Measurements from ENCODE around the gene MATN3. TPM values are rescaled to one million over a fixed set of nuclear protein-coding genes. Genes with fewer than 3 reads are reported as not detected.
A peak's percentile ranks its signal among the peaks of the same experiment; 100 is the strongest.
"Not testable (repeated sequence)": the region's sequence is repeated elsewhere in the genome, so short reads cannot be mapped to it uniquely, and the experiment has no call there.

Gene MATN3
- total RNA-seq, 2 experiments from 2014 or later = not detected

GRCh38 chr2:20049637-20050036 is 37.2 kb upstream of the MATN3 start:
- H3K27ac ChIP-seq (ENCODE audit: low read depth, low read length, poor library complexity, severe bottlenecking) = peak overlapping the region; percentile 74
- H3K4me1 ChIP-seq (ENCODE audit: insufficient read depth, low read length, poor library complexity, severe bottlenecking) = peaks cover 27% of the 10 kb centered on the region
- peak; percentile 39 for DNase-seq (ENCODE audit: low spot score)
- peaks cover 13% of the 10 kb centered on the region; the same call in 1 of the 2 replicates for H3K36me3 ChIP-seq (ENCODE audit: insufficient read depth, low read length)
- POLR2A ChIA-PET = interaction anchor here (0.7 to 3.2 kb wide), 4 partner anchors 13 to 1464 kb away, joined by 3 to 32 read pairs (median 3); no protein-coding TSS in a partner anchor
- CTCF ChIA-PET (ENCODE audit: unreplicated experiment) = no interaction called here
- TF ChIP-seq CTCF (conservative IDR thresholded peaks at IDR 0.05; ENCODE audit: low read length) (no peak), EZH2phosphoT487 (IDR thresholded peaks at IDR 0.05; ENCODE audit: borderline replicate concordance, low read depth, low read length) (no peak)
- intact Hi-C loops (cut with micrococcal nuclease; ENCODE audit: unreplicated experiment) = loop anchor here (2.0 kb wide), 1 partner anchor 301 kb away; the partner anchor contains the start of gene PUM2
- H3K9me2 ChIP-seq (ENCODE audit: insufficient read depth, low read length) = no peaks in the 10 kb centered on the region
- peak overlapping the region; percentile 91 for H3K4me2 ChIP-seq (ENCODE audit: low read length)
- H3K79me2 ChIP-seq (ENCODE audit: insufficient read depth, low read depth, low read length) = peaks cover 64% of the 10 kb centered on the region
- H3K4me3 ChIP-seq (ENCODE audit: low read depth, low read length, poor library complexity, severe bottlenecking) = peak overlapping the region; percentile 89
- H4K20me1 ChIP-seq (ENCODE audit: insufficient read depth, low read length) = peaks cover 30% of the 10 kb centered on the region
- H2AFZ ChIP-seq (ENCODE audit: low read length) = peak overlapping the region; percentile 30; the same call in 1 of the 2 replicates
- H3K9me3 ChIP-seq (ENCODE audit: low read length) = no peaks in the 10 kb centered on the region
- TSS peak; percentile 58 for BruUV-seq (replicated peaks)

- Histone ChIP-seq H3K27ac (ENCODE audit: low read depth, low read length, poor library complexity, severe bottlenecking) (peak overlapping the region; percentile 74), H4K20me1 (ENCODE audit: insufficient read depth, low read length) (peaks cover 30% of the 10 kb centered on the region), H3K9me2 (ENCODE audit: insufficient read depth, low read length) (no peaks in the 10 kb centered on the region), H3K36me3 (ENCODE audit: insufficient read depth, low read length) (peaks cover 16% of the 10 kb centered on the region; the same call in 1 of the 2 replicates), H2AFZ (ENCODE audit: low read length) (no peak overlapping the region), H3K9me3 (ENCODE audit: low read length) (no peaks in the 10 kb centered on the region), H3K79me2 (ENCODE audit: insufficient read depth, low read depth, low read length) (peaks cover 73% of the 10 kb centered on the region), H3K4me3 (ENCODE audit: low read depth, low read length, poor library complexity, severe bottlenecking) (peak overlapping the region; percentile 89), H3K4me1 (ENCODE audit: insufficient read depth, low read length, poor library complexity, severe bottlenecking) (peaks cover 27% of the 10 kb centered on the region), H3K4me2 (ENCODE audit: low read length) (peak overlapping the region; percentile 91)
- TF ChIP-seq EZH2phosphoT487 (IDR thresholded peaks at IDR 0.05; ENCODE audit: borderline replicate concordance, low read depth, low read length) = no peak
- CTCF ChIA-PET (ENCODE audit: unreplicated experiment) = no interaction called here
- POLR2A ChIA-PET = interaction anchor here (0.9 to 3.2 kb wide), 4 partner anchors 12 to 93 kb away, joined by 3 to 32 read pairs (median 6); no protein-coding TSS in a partner anchor
- no TSS peak for BruUV-seq (replicated peaks)
- intact Hi-C loops (cut with micrococcal nuclease; ENCODE audit: unreplicated experiment) = no loop called here
- DNase-seq (ENCODE audit: low spot score) = no peak
Measured at GRCh38 chr2:20048488-20049448, 36.3 kb upstream of the MATN3 start.

- intact Hi-C loops (cut with micrococcal nuclease; ENCODE audit: unreplicated experiment); DNase-seq (ENCODE audit: low spot score); CTCF ChIA-PET (ENCODE audit: unreplicated experiment); H3K27ac ChIP-seq (ENCODE audit: low read depth, low read length, poor library complexity, severe bottlenecking); POLR2A ChIA-PET; H3K4me3 ChIP-seq (ENCODE audit: low read depth, low read length, poor library complexity, severe bottlenecking); H3K9me2 ChIP-seq (ENCODE audit: insufficient read depth, low read length); H2AFZ ChIP-seq (ENCODE audit: low read length); H3K9me3 ChIP-seq (ENCODE audit: low read length); H3K4me2 ChIP-seq (ENCODE audit: low read length); BruUV-seq (replicated peaks): not testable (repeated sequence)
- Histone ChIP-seq H3K36me3 (ENCODE audit: insufficient read depth, low read length) (peaks cover 28% of the 10 kb centered on the region), H4K20me1 (ENCODE audit: insufficient read depth, low read length) (peaks cover 30% of the 10 kb centered on the region), H3K79me2 (ENCODE audit: insufficient read depth, low read depth, low read length) (peaks cover 91% of the 10 kb centered on the region), H3K4me1 (ENCODE audit: insufficient read depth, low read length, poor library complexity, severe bottlenecking) (peaks cover 16% of the 10 kb centered on the region)
Measured at GRCh38 chr2:20045712-20046292, 33.3 kb upstream of the MATN3 start.
